Activated CD8-positive, alpha-beta T cell treated with anti-CD3 and anti-CD28 coated beads, Interleukin-2, amount 10 ng/mL, durations not matched to agents 7 days and 5 days (primary cell): ENCODE measurements around the gene IL20. TPM values are rescaled to one million over a fixed set of nuclear protein-coding genes. Genes with fewer than 3 reads are reported as not detected.
A peak's percentile ranks its signal among the peaks of the same experiment; 100 is the strongest.

Experiments
- ATAC-seq: fragments of 150-1000 bp; cut with Tn5 transposase; one replicate; pipeline ENCODE4 v1.10.0; 2021; ENCODE audit warnings: moderate library complexity
- CTCF ChIA-PET: fragments of 350-600 bp; sonication (Branson Sonifier 250); formaldehyde crosslinking; loops from one replicate; lab custom pipeline; 2021; ENCODE audit warnings: antibody characterized with exemption; lab: Charles Lee
- POLR2A ChIA-PET: fragments of 350-600 bp; sonication (Branson Sonifier 250); formaldehyde crosslinking; loops from one replicate; lab custom pipeline; 2021; ENCODE audit warnings: antibody characterized with exemption; lab: Charles Lee
- DNase-seq: peaks from one replicate; pipeline ENCODE4 v3.0.0-alpha.2; 2020
- H3K27ac Mint-ChIP-seq: one replicate; pipeline ENCODE4 v1.8.0; 2021; ENCODE audit warnings: mild to moderate bottlenecking, mixed read lengths
- H3K27me3 Mint-ChIP-seq: one replicate; pipeline ENCODE4 v1.8.0; 2021; ENCODE audit warnings: low read depth, mixed read lengths
- H3K36me3 Mint-ChIP-seq: one replicate; pipeline ENCODE4 v1.8.0; 2021; ENCODE audit warnings: low read depth, mixed read lengths
- H3K4me1 Mint-ChIP-seq: one replicate; pipeline ENCODE4 v1.8.0; 2021; ENCODE audit warnings: low read depth, mixed read lengths
- H3K4me3 Mint-ChIP-seq: one replicate; pipeline ENCODE4 v1.8.0; 2021; ENCODE audit warnings: mild to moderate bottlenecking, mixed read lengths
- H3K9me3 Mint-ChIP-seq: one replicate; pipeline ENCODE4 v1.8.0; 2022; ENCODE audit warnings: mixed read lengths; ENCODE audit not compliant: insufficient read depth
- total RNA-seq, 2 experiments: library from RNA; stranded (reverse); gene quantifications; one replicate each; pipeline ENCODE4 v1.2.3, GENCODE V29; 2021

Gene IL20
- total RNA-seq, 2 experiments from 2014 or later = not detected

- Mint-ChIP-seq H3K4me1 (peaks cover 15% of the 10 kb centered on the region), H3K9me3 (no peaks in the 10 kb centered on the region), H3K27ac (no peak overlapping the region), H3K36me3 (peaks cover 3% of the 10 kb centered on the region), H3K27me3 (peaks cover 25% of the 10 kb centered on the region), H3K4me3 (no peak overlapping the region)
- ChIA-PET CTCF (interaction anchor here (0.9 to 4.5 kb wide), 17 partner anchors 8 to 127 kb away, joined by 3 to 18 read pairs (median 5); partner anchors contain the start of gene IL20), POLR2A (interaction anchor here (0.8 kb wide), 1 partner anchor 10 kb away, joined by 3 read pairs; no protein-coding TSS in a partner anchor)
- no peak for DNase-seq
- no peak for ATAC-seq
Measured at GRCh38 chr1:206855859-206856258, 9.6 kb upstream of the IL20 start.

GRCh38 chr1:206856674-206857464 is 8.6 kb upstream of the IL20 start:
- ATAC-seq = peak; percentile 53

GRCh38 chr1:206859082-206859521 is 6.3 kb upstream of the IL20 start:
- H3K9me3 Mint-ChIP-seq = no peaks in the 10 kb centered on the region
- peaks cover 3% of the 10 kb centered on the region for H3K36me3 Mint-ChIP-seq
- H3K27me3 Mint-ChIP-seq = peaks cover 22% of the 10 kb centered on the region
- H3K4me3 Mint-ChIP-seq = no peak overlapping the region
- CTCF ChIA-PET = interaction anchor here (0.6 to 4.4 kb wide), 18 partner anchors 11 to 195 kb away, joined by 3 to 22 read pairs (median 4); no protein-coding TSS in a partner anchor
- H3K27ac Mint-ChIP-seq = peak overlapping the region; percentile 65
- H3K4me1 Mint-ChIP-seq = peaks cover 15% of the 10 kb centered on the region
- DNase-seq = no peak
- ATAC-seq = no peak
- POLR2A ChIA-PET = interaction anchor here (1.6 kb wide), 1 partner anchor 49 kb away, joined by 6 read pairs; no protein-coding TSS in a partner anchor

More at GRCh38 chr1:206856674-206857464, 8.6 kb upstream of the IL20 start:
- Mint-ChIP-seq H3K4me3 (no peak overlapping the region), H3K27me3 (peaks cover 25% of the 10 kb centered on the region), H3K9me3 (no peaks in the 10 kb centered on the region), H3K27ac (no peak overlapping the region), H3K36me3 (peaks cover 3% of the 10 kb centered on the region), H3K4me1 (peaks cover 15% of the 10 kb centered on the region)
- CTCF ChIA-PET = interaction anchor here (0.8 to 4.5 kb wide), 20 partner anchors 8 to 130 kb away, joined by 3 to 18 read pairs (median 6); partner anchors contain the start of gene IL20
- no peak for DNase-seq
- POLR2A ChIA-PET = no interaction called here

GRCh38 chr1:206860165-206860564 is 5.3 kb upstream of the IL20 start:
- CTCF ChIA-PET = interaction anchor here (0.9 to 4.4 kb wide), 12 partner anchors 11 to 196 kb away, joined by 3 to 22 read pairs (median 4); no protein-coding TSS in a partner anchor
- H3K9me3 Mint-ChIP-seq = no peaks in the 10 kb centered on the region
- H3K27me3 Mint-ChIP-seq = peaks cover 24% of the 10 kb centered on the region
- POLR2A ChIA-PET = interaction anchor here (1.6 kb wide), 1 partner anchor 48 kb away, joined by 6 read pairs; no protein-coding TSS in a partner anchor
- no peak overlapping the region for H3K4me3 Mint-ChIP-seq
- peaks cover 3% of the 10 kb centered on the region for H3K36me3 Mint-ChIP-seq
- no peak for ATAC-seq
- no peak overlapping the region for H3K27ac Mint-ChIP-seq
- H3K4me1 Mint-ChIP-seq = peaks cover 19% of the 10 kb centered on the region
- DNase-seq = no peak

- ChIA-PET CTCF (interaction anchor here (0.9 to 4.2 kb wide), 7 partner anchors 15 to 118 kb away, joined by 3 to 43 read pairs (median 20); no protein-coding TSS in a partner anchor), POLR2A (no interaction called here)
- no peak for DNase-seq
- Mint-ChIP-seq H3K4me1 (peaks cover 12% of the 10 kb centered on the region), H3K27me3 (peaks cover 40% of the 10 kb centered on the region), H3K9me3 (no peaks in the 10 kb centered on the region), H3K27ac (no peak overlapping the region), H3K4me3 (no peak overlapping the region), H3K36me3 (peaks cover 3% of the 10 kb centered on the region)
- ATAC-seq = no peak
Measured at GRCh38 chr1:206863266-206863665, 2.2 kb upstream of the IL20 start.

- ChIA-PET POLR2A (no interaction called here), CTCF (interaction anchor here (1.2 to 4.2 kb wide), 14 partner anchors 12 to 115 kb away, joined by 3 to 43 read pairs (median 16); no protein-coding TSS in a partner anchor)
- Mint-ChIP-seq H3K9me3 (no peaks in the 10 kb centered on the region), H3K36me3 (no peaks in the 10 kb centered on the region), H3K27me3 (peaks cover 40% of the 10 kb centered on the region), H3K27ac (no peak overlapping the region), H3K4me3 (no peak overlapping the region), H3K4me1 (peaks cover 6% of the 10 kb centered on the region)
- no peak for ATAC-seq
- DNase-seq = no peak
Measured at GRCh38 chr1:206866062-206866461, 639 bp downstream of the IL20 start.

- DNase-seq (no peak), ATAC-seq (no peak)
- CTCF ChIA-PET = interaction anchor here (0.5 to 1.6 kb wide), 6 partner anchors 20 to 246 kb away, joined by 3 read pairs; no protein-coding TSS in a partner anchor
- H3K4me1 Mint-ChIP-seq = peaks cover 6% of the 10 kb centered on the region
- H3K27ac Mint-ChIP-seq = no peak overlapping the region
- peaks cover 3% of the 10 kb centered on the region for H3K36me3 Mint-ChIP-seq
- POLR2A ChIA-PET = no interaction called here
- H3K4me3 Mint-ChIP-seq = no peak overlapping the region
- H3K27me3 Mint-ChIP-seq = peaks cover 35% of the 10 kb centered on the region
- H3K9me3 Mint-ChIP-seq = peaks cover 4% of the 10 kb centered on the region
Measured at GRCh38 chr1:206867239-206867638, 1.8 kb downstream of the IL20 start.

GRCh38 chr1:206867716-206868115 is 2.3 kb downstream of the IL20 start:
- ATAC-seq = no peak
- POLR2A ChIA-PET = no interaction called here
- peaks cover 5% of the 10 kb centered on the region for H3K9me3 Mint-ChIP-seq

GRCh38 chr1:206868264-206868663 is 2.8 kb downstream of the IL20 start:
- peaks cover 6% of the 10 kb centered on the region for H3K4me1 Mint-ChIP-seq
- H3K4me3 Mint-ChIP-seq = no peak overlapping the region
- no peak for DNase-seq
- POLR2A ChIA-PET = no interaction called here
- CTCF ChIA-PET = interaction anchor here (0.8 to 1.4 kb wide), 2 partner anchors 141 to 210 kb away, joined by 3 read pairs; no protein-coding TSS in a partner anchor
- H3K27me3 Mint-ChIP-seq = peaks cover 29% of the 10 kb centered on the region
- peaks cover 4% of the 10 kb centered on the region for H3K36me3 Mint-ChIP-seq
- H3K9me3 Mint-ChIP-seq = peaks cover 5% of the 10 kb centered on the region
- H3K27ac Mint-ChIP-seq = no peak overlapping the region
- ATAC-seq = no peak

More at GRCh38 chr1:206867716-206868115, 2.3 kb downstream of the IL20 start:
- H3K36me3 Mint-ChIP-seq = peaks cover 4% of the 10 kb centered on the region
- no peak overlapping the region for H3K27ac Mint-ChIP-seq
- peaks cover 34% of the 10 kb centered on the region for H3K27me3 Mint-ChIP-seq
- peaks cover 6% of the 10 kb centered on the region for H3K4me1 Mint-ChIP-seq
- no peak overlapping the region for H3K4me3 Mint-ChIP-seq
- DNase-seq = no peak
- CTCF ChIA-PET = interaction anchor here (0.8 to 1.6 kb wide), 6 partner anchors 19 to 210 kb away, joined by 3 read pairs; no protein-coding TSS in a partner anchor

- POLR2A ChIA-PET = no interaction called here
- peaks cover 11% of the 10 kb centered on the region for H3K36me3 Mint-ChIP-seq
- H3K4me1 Mint-ChIP-seq = no peaks in the 10 kb centered on the region
- peaks cover 7% of the 10 kb centered on the region for H3K9me3 Mint-ChIP-seq
- DNase-seq (no peak), ATAC-seq (no peak)
- peaks cover 16% of the 10 kb centered on the region for H3K27me3 Mint-ChIP-seq
- CTCF ChIA-PET = interaction anchor here (0.8 to 1.9 kb wide), 7 partner anchors 10 to 137 kb away, joined by 3 to 8 read pairs (median 3); no protein-coding TSS in a partner anchor
- H3K4me3 Mint-ChIP-seq = no peak overlapping the region
- no peak overlapping the region for H3K27ac Mint-ChIP-seq
Measured at GRCh38 chr1:206872139-206872538, 6.7 kb downstream of the IL20 start.

- H3K9me3 Mint-ChIP-seq = peaks cover 22% of the 10 kb centered on the region
- ChIA-PET POLR2A (no interaction called here), CTCF (interaction anchor here (1.0 to 1.9 kb wide), 5 partner anchors 12 to 109 kb away, joined by 3 to 8 read pairs (median 4); no protein-coding TSS in a partner anchor)
- H3K36me3 Mint-ChIP-seq = peaks cover 17% of the 10 kb centered on the region
- DNase-seq = no peak
- H3K4me3 Mint-ChIP-seq = no peak overlapping the region
- H3K27me3 Mint-ChIP-seq = peaks cover 5% of the 10 kb centered on the region
- H3K4me1 Mint-ChIP-seq = no peaks in the 10 kb centered on the region
- no peak overlapping the region for H3K27ac Mint-ChIP-seq
- ATAC-seq = no peak
Measured at GRCh38 chr1:206873603-206874188, 8.3 kb downstream of the IL20 start.
